Measurements from ENCODE around the gene TBC1D8.

The TBC1D8 gene

GRCh38 chr2:100969998-100970397, 181.2 kb downstream of the TBC1D8 start:
- Histone ChIP-seq H3K27ac (ENCODE audit: low read depth, low read length) (no peak overlapping the region), H3K36me3 (ENCODE audit: control insufficient read depth, insufficient read depth, low read length) (no peaks in the 10 kb centered on the region), H3K9me3 (ENCODE audit: control insufficient read depth, insufficient read depth, low read length) (no peaks in the 10 kb centered on the region), H3K9ac (ENCODE audit: low read depth, low read length) (no peak overlapping the region), H3K4me3 (ENCODE audit: low read depth, low read length) (no peak overlapping the region), H3K4me1 (ENCODE audit: control insufficient read depth, insufficient read depth, low read length) (no peaks in the 10 kb centered on the region), H3K27me3 (ENCODE audit: control insufficient read depth, insufficient read depth, low read length) (no peaks in the 10 kb centered on the region)

- H3K27me3 ChIP-seq (ENCODE audit: control insufficient read depth, insufficient read depth, low read length) = no peaks in the 10 kb centered on the region
- H3K27ac ChIP-seq (ENCODE audit: low read depth, low read length) = no peak overlapping the region
- no peak overlapping the region for H3K4me3 ChIP-seq (ENCODE audit: low read depth, low read length)
- no peaks in the 10 kb centered on the region for H3K9me3 ChIP-seq (ENCODE audit: control insufficient read depth, insufficient read depth, low read length)
- H3K9ac ChIP-seq (ENCODE audit: low read depth, low read length) = no peak overlapping the region
- no peaks in the 10 kb centered on the region for H3K4me1 ChIP-seq (ENCODE audit: control insufficient read depth, insufficient read depth, low read length)
- H3K36me3 ChIP-seq (ENCODE audit: control insufficient read depth, insufficient read depth, low read length) = no peaks in the 10 kb centered on the region
Measured at GRCh38 chr2:100968146-100969145, 182.7 kb downstream of the TBC1D8 start.

GRCh38 chr2:100967716-100968115, 183.5 kb downstream of the TBC1D8 start:
- Histone ChIP-seq H3K36me3 (ENCODE audit: control insufficient read depth, insufficient read depth, low read length) (no peaks in the 10 kb centered on the region), H3K27me3 (ENCODE audit: control insufficient read depth, insufficient read depth, low read length) (no peaks in the 10 kb centered on the region), H3K27ac (ENCODE audit: low read depth, low read length) (no peak overlapping the region), H3K4me1 (ENCODE audit: control insufficient read depth, insufficient read depth, low read length) (no peaks in the 10 kb centered on the region), H3K9ac (ENCODE audit: low read depth, low read length) (no peak overlapping the region), H3K4me3 (ENCODE audit: low read depth, low read length) (no peak overlapping the region), H3K9me3 (ENCODE audit: control insufficient read depth, insufficient read depth, low read length) (no peaks in the 10 kb centered on the region)

DNA sequence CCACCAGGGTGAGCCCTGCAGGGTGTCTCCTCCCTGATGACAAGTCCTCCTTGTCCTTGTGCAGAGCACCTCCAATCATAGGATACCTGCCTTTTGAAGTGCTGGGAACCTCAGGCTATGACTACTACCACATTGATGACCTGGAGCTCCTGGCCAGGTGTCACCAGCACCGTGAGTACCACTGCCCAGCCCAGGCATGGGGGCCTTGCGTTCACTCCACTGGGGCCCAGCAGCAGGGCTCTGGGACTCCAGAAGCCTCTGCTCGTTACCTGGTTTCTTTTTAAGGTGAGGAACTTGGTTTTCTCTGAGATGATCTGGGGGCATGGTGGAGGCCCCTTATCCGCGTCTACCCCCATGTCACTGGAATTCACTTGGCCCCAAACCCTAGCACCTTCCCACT, 185.6 kb downstream of the TBC1D8 start:
- H3K4me1 ChIP-seq (ENCODE audit: control insufficient read depth, insufficient read depth, low read length) = no peaks in the 10 kb centered on the region
- H3K27ac ChIP-seq (ENCODE audit: low read depth, low read length) = no peak overlapping the region
- H3K36me3 ChIP-seq (ENCODE audit: control insufficient read depth, insufficient read depth, low read length) = no peaks in the 10 kb centered on the region
- H3K4me3 ChIP-seq (ENCODE audit: low read depth, low read length) = no peak overlapping the region
- no peaks in the 10 kb centered on the region for H3K27me3 ChIP-seq (ENCODE audit: control insufficient read depth, insufficient read depth, low read length)
- no peaks in the 10 kb centered on the region for H3K9me3 ChIP-seq (ENCODE audit: control insufficient read depth, insufficient read depth, low read length)
- no peak overlapping the region for H3K9ac ChIP-seq (ENCODE audit: low read depth, low read length)

GRCh38 chr2:100964681-100965169, 186.5 kb downstream of the TBC1D8 start:
- Histone ChIP-seq H3K27ac (ENCODE audit: low read depth, low read length) (no peak overlapping the region), H3K36me3 (ENCODE audit: control insufficient read depth, insufficient read depth, low read length) (no peaks in the 10 kb centered on the region), H3K9me3 (ENCODE audit: control insufficient read depth, insufficient read depth, low read length) (no peaks in the 10 kb centered on the region), H3K4me1 (ENCODE audit: control insufficient read depth, insufficient read depth, low read length) (no peaks in the 10 kb centered on the region), H3K9ac (ENCODE audit: low read depth, low read length) (no peak overlapping the region), H3K4me3 (ENCODE audit: low read depth, low read length) (no peak overlapping the region), H3K27me3 (ENCODE audit: control insufficient read depth, insufficient read depth, low read length) (no peaks in the 10 kb centered on the region)

GRCh38 chr2:100964222-100964621, 187.0 kb downstream of the TBC1D8 start:
- no peaks in the 10 kb centered on the region for H3K36me3 ChIP-seq (ENCODE audit: control insufficient read depth, insufficient read depth, low read length)
- H3K27me3 ChIP-seq (ENCODE audit: control insufficient read depth, insufficient read depth, low read length) = no peaks in the 10 kb centered on the region
- no peak overlapping the region for H3K4me3 ChIP-seq (ENCODE audit: low read depth, low read length)
- no peak overlapping the region for H3K9ac ChIP-seq (ENCODE audit: low read depth, low read length)
- H3K27ac ChIP-seq (ENCODE audit: low read depth, low read length) = no peak overlapping the region
- H3K9me3 ChIP-seq (ENCODE audit: control insufficient read depth, insufficient read depth, low read length) = no peaks in the 10 kb centered on the region
- no peaks in the 10 kb centered on the region for H3K4me1 ChIP-seq (ENCODE audit: control insufficient read depth, insufficient read depth, low read length)

- no peak overlapping the region for H3K9ac ChIP-seq (ENCODE audit: low read depth, low read length)
- no peaks in the 10 kb centered on the region for H3K4me1 ChIP-seq (ENCODE audit: control insufficient read depth, insufficient read depth, low read length)
- H3K27ac ChIP-seq (ENCODE audit: low read depth, low read length) = no peak overlapping the region
- no peaks in the 10 kb centered on the region for H3K36me3 ChIP-seq (ENCODE audit: control insufficient read depth, insufficient read depth, low read length)
- no peaks in the 10 kb centered on the region for H3K9me3 ChIP-seq (ENCODE audit: control insufficient read depth, insufficient read depth, low read length)
- H3K27me3 ChIP-seq (ENCODE audit: control insufficient read depth, insufficient read depth, low read length) = no peaks in the 10 kb centered on the region
- no peak overlapping the region for H3K4me3 ChIP-seq (ENCODE audit: low read depth, low read length)
Measured at GRCh38 chr2:100963026-100963375, 188.2 kb downstream of the TBC1D8 start.

- Histone ChIP-seq H3K9me3 (ENCODE audit: control insufficient read depth, insufficient read depth, low read length) (no peaks in the 10 kb centered on the region), H3K27me3 (ENCODE audit: control insufficient read depth, insufficient read depth, low read length) (no peaks in the 10 kb centered on the region)
Measured at GRCh38 chr2:100962366-100963025, 188.7 kb downstream of the TBC1D8 start.

GRCh38 chr2:100960688-100961087, 190.5 kb downstream of the TBC1D8 start:
- Histone ChIP-seq H3K27ac (ENCODE audit: low read depth, low read length) (no peak overlapping the region), H3K9me3 (ENCODE audit: control insufficient read depth, insufficient read depth, low read length) (no peaks in the 10 kb centered on the region), H3K27me3 (ENCODE audit: control insufficient read depth, insufficient read depth, low read length) (no peaks in the 10 kb centered on the region), H3K4me1 (ENCODE audit: control insufficient read depth, insufficient read depth, low read length) (no peaks in the 10 kb centered on the region), H3K36me3 (ENCODE audit: control insufficient read depth, insufficient read depth, low read length) (no peaks in the 10 kb centered on the region), H3K4me3 (ENCODE audit: low read depth, low read length) (no peak overlapping the region), H3K9ac (ENCODE audit: low read depth, low read length) (no peak overlapping the region)

More at GRCh38 chr2:100962366-100963025, 188.7 kb downstream of the TBC1D8 start:
- H3K27ac ChIP-seq (ENCODE audit: low read depth, low read length) = no peak overlapping the region
- no peak overlapping the region for H3K4me3 ChIP-seq (ENCODE audit: low read depth, low read length)
- no peak overlapping the region for H3K9ac ChIP-seq (ENCODE audit: low read depth, low read length)
- H3K36me3 ChIP-seq (ENCODE audit: control insufficient read depth, insufficient read depth, low read length) = no peaks in the 10 kb centered on the region
- no peaks in the 10 kb centered on the region for H3K4me1 ChIP-seq (ENCODE audit: control insufficient read depth, insufficient read depth, low read length)

DNA sequence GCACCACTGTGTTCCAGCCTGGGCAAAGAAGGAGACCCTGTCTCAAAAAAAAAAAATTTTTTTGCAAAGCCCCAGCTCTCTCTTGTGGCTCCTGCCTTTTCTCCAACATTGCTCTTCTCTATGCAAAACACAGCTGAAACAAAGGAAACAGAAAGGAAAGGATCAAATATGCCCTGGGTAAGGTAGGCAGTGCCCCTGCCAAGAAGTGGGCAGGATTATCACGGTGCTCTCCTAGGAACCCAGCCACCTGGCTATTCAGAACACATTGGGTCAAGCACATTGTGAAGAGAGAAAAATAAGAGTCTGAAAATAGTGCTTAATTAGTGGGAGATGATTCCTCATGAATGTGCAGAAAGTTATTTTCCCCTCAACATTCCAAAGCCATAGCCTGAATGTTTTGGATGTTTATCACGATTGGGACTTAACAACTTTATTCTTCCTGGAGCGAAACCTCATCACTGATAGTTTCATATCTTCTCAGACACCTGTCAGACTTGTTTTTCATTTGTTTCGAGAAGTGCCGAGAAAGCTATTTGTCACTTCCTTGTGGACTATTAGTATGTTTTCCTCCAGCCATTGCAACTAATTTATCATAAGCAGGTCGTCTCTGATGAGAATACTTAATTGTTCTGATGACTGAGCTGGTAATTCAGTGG, 191.8 kb downstream of the TBC1D8 start:
- no peak overlapping the region for H3K4me3 ChIP-seq (ENCODE audit: low read depth, low read length)
- H3K9ac ChIP-seq (ENCODE audit: low read depth, low read length) = no peak overlapping the region
- H3K9me3 ChIP-seq (ENCODE audit: control insufficient read depth, insufficient read depth, low read length) = no peaks in the 10 kb centered on the region
- no peaks in the 10 kb centered on the region for H3K4me1 ChIP-seq (ENCODE audit: control insufficient read depth, insufficient read depth, low read length)
- H3K27ac ChIP-seq (ENCODE audit: low read depth, low read length) = no peak overlapping the region
- no peaks in the 10 kb centered on the region for H3K36me3 ChIP-seq (ENCODE audit: control insufficient read depth, insufficient read depth, low read length)
- H3K27me3 ChIP-seq (ENCODE audit: control insufficient read depth, insufficient read depth, low read length) = no peaks in the 10 kb centered on the region

Measured in HUES48 (cell line).